Loucy (cell line): ENCODE data around the gene NPIPA5.
"Not testable (repeated sequence)": the region's sequence is repeated elsewhere in the genome, so short reads cannot be mapped to it uniquely, and the experiment has no call there.

Experiments used
- EZH2phosphoT487 ChIP-seq: fragments of 200-600 bp; IDR thresholded peaks from 2 replicates; pipeline ENCODE4 v1.6.1; 2018; ENCODE audit warnings: antibody characterized with exemption, mild to moderate bottlenecking, moderate library complexity, borderline replicate concordance
- TF ChIP-seq, protein P1 (sequence below): fragments of 200-600 bp; sonication (generic); conservative IDR thresholded peaks from 2 replicates; pipeline ENCODE4 v1.5.1; 2014; ENCODE audit warnings: mild to moderate bottlenecking, antibody characterized with exemption, low read length

DNA sequence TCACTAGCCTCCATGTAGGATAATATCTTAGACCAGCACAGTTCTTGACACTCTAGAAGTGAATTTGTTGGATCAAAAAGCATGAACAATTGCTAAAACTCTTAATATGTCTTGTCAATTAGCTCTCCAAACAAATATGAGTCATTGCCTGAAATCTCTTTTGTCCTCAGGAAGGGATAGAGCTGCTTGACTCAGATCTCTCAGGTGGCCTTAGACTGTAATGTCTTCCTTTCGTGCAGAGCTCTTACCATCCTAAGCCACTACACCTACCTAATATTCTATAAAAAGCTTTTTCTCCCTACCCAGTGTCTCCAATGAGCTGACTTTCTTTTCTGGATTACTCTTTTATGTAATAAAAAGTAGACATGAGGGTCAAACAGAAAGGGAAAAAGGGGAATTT lies 63.5 kb downstream of the NPIPA5 start:
- TF ChIP-seq, protein P1, sequence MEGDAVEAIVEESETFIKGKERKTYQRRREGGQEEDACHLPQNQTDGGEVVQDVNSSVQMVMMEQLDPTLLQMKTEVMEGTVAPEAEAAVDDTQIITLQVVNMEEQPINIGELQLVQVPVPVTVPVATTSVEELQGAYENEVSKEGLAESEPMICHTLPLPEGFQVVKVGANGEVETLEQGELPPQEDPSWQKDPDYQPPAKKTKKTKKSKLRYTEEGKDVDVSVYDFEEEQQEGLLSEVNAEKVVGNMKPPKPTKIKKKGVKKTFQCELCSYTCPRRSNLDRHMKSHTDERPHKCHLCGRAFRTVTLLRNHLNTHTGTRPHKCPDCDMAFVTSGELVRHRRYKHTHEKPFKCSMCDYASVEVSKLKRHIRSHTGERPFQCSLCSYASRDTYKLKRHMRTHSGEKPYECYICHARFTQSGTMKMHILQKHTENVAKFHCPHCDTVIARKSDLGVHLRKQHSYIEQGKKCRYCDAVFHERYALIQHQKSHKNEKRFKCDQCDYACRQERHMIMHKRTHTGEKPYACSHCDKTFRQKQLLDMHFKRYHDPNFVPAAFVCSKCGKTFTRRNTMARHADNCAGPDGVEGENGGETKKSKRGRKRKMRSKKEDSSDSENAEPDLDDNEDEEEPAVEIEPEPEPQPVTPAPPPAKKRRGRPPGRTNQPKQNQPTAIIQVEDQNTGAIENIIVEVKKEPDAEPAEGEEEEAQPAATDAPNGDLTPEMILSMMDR, result not testable (repeated sequence)
- not testable (repeated sequence) for TF ChIP-seq EZH2phosphoT487
